Prostate gland (tissue), 2 donors: ENCODE data around the gene RGS14.

Experiments
- POLR2A ChIP-seq: fragments of 450-650 bp; IDR thresholded peaks from one replicate; pipeline ENCODE4 v1.6.1; 2016; ENCODE audit warnings: antibody characterized with exemption, mild to moderate bottlenecking
- POLR2AphosphoS5 ChIP-seq: sonication (generic); formaldehyde crosslinking; IDR thresholded peaks from one replicate; pipeline ENCODE4 v1.6.1; 2017; ENCODE audit warnings: antibody characterized with exemption
- TF ChIP-seq, protein P1 (sequence below), 4 experiments: fragments of 200-600 bp in 2 of 4; fragments of 450-650 bp in 2 of 4; sonication (generic) in 2 of 4; IDR thresholded peaks; 1 replicate in 3 of 4; 2 replicates in 1 of 4; pipeline ENCODE4 v1.5.1; 2016 to 2019; ENCODE audit warnings: antibody characterized with exemption in 4 of 4, mild to moderate bottlenecking in 2 of 4, moderate library complexity in 2 of 4

DNA sequence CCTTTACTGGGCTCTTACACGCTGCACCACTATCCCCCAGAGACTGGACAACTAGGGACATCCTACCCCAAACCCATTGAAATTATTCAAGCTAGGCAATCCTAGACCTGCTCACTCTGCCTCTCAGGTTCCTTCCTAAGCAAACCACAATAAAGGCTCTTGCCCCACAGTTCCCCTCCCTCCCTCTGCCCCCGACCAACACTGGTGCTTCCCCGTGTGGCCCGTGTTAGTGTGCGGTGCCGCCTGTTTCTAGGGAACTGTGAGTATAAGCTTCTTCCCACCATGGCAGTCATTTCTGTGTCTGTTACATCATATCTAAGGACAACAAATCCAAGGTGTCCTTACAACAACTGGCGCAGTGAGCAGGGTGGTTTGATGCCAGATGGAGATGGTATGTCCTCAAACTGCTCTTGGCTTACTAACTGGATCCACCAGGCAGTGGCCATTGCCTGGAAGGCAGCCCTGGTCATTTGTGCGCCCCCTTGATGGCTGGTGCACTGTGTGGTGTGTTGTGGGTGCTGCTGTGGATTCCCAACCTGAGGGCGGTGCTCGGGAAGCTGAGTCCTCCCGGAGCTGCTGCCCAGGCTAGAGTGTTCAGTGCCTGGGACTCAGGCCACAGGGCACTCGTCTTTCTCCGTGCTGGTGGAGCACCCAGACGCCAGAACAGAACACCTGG, 37.7 kb upstream of the RGS14 start:
- TF ChIP-seq, protein P1, sequence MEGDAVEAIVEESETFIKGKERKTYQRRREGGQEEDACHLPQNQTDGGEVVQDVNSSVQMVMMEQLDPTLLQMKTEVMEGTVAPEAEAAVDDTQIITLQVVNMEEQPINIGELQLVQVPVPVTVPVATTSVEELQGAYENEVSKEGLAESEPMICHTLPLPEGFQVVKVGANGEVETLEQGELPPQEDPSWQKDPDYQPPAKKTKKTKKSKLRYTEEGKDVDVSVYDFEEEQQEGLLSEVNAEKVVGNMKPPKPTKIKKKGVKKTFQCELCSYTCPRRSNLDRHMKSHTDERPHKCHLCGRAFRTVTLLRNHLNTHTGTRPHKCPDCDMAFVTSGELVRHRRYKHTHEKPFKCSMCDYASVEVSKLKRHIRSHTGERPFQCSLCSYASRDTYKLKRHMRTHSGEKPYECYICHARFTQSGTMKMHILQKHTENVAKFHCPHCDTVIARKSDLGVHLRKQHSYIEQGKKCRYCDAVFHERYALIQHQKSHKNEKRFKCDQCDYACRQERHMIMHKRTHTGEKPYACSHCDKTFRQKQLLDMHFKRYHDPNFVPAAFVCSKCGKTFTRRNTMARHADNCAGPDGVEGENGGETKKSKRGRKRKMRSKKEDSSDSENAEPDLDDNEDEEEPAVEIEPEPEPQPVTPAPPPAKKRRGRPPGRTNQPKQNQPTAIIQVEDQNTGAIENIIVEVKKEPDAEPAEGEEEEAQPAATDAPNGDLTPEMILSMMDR (IDR thresholded peaks at IDR 0.05) = no peak
- TF ChIP-seq POLR2AphosphoS5 (no peak), POLR2A (no peak)
